K562 (cell line): ENCODE results near the gene CLDND2. TPM values are rescaled to one million over a fixed set of nuclear protein-coding genes. Genes with fewer than 3 reads are reported as not detected.

Experiments
- ATAC-seq: fragments of 200-7000 bp; cut with Tn5 transposase; 3 replicates; pipeline ENCODE4 v1.9.1; 2020; ENCODE audit warnings: moderate library complexity
- BruUV-seq: library from RNA; stranded (reverse); fragments of 400-500 nt; replicated peaks from 2 replicates; lab custom pipeline; 2021; lab: Mats Ljungman, UMichigan
- CTCF ChIA-PET: fragments of 300-600 bp; formaldehyde crosslinking; extraction: SDS; loops from one replicate; lab custom pipeline; 2021; ENCODE audit warnings: low intra/inter-chr PET ratio; lab: Yijun Ruan, JAX
- POLR2A ChIA-PET: fragments of 300-600, 350-650 bp; sonication (Branson Sonifier 250); formaldehyde crosslinking; extraction: SDS; loops from one replicate; lab custom pipeline; 2021; ENCODE audit warnings: antibody characterized with exemption, inconsistent platforms; lab: Yijun Ruan, JAX
- DNase-seq, 4 experiments: peaks; one replicate each; pipeline versions ENCODE4 v3.0.0 to v3.0.0-alpha.2; 2011 to 2018; ENCODE audit warnings: low spot score in 3 of 4, mixed read lengths in 3 of 4; ENCODE audit errors: extremely low read depth in 1 of 4
- FAIRE-seq: peaks from 2 replicates; lab custom pipeline; 2011; peaks lifted over from hg19 to GRCh38; lab: Jason Lieb, UNC
- H2AFZ ChIP-seq: 2 replicates; pipeline ENCODE4 v1.6.0; 2011; ENCODE audit warnings: low read depth, low read length, control low read depth, inconsistent platforms
- H3K27ac ChIP-seq: fragments of 200-600 bp; 3 replicates; pipeline ENCODE4 v1.8.0; 2011; ENCODE audit warnings: low read depth, mild to moderate bottlenecking, control low read depth, inconsistent platforms, low read length, moderate library complexity, mixed read lengths; ENCODE audit errors: extremely low read depth
- H3K27me3 ChIP-seq, 2 experiments: fragments of 300-600 bp in 1 of 2; 2 replicates in 1 of 2; 3 replicates in 1 of 2; pipeline versions ENCODE4 v1.6.0 to v1.8.0; 2011; ENCODE audit warnings: inconsistent platforms in 2 of 2, low read length in 2 of 2, mild to moderate bottlenecking in 1 of 2, mixed read lengths in 1 of 2, moderate library complexity in 1 of 2; ENCODE audit not compliant: control insufficient read depth in 2 of 2, insufficient read depth in 2 of 2
- H3K36me3 ChIP-seq: fragments of 300-600 bp; 3 replicates; pipeline ENCODE4 v1.8.0; 2011; ENCODE audit warnings: mild to moderate bottlenecking, low read length, inconsistent platforms; ENCODE audit not compliant: control insufficient read depth, insufficient read depth
- H3K4me1 ChIP-seq, 2 experiments: fragments of 200-600 bp in 1 of 2; replicated peaks in 1 of 2; 2 replicates in 1 of 2; 3 replicates in 1 of 2; pipeline versions ENCODE4 v1.5.1 to v1.8.0; 2011; ENCODE audit warnings: inconsistent platforms in 2 of 2, low read length in 2 of 2, mild to moderate bottlenecking in 1 of 2, mixed read lengths in 1 of 2, moderate library complexity in 1 of 2; ENCODE audit not compliant: control insufficient read depth in 2 of 2, insufficient read depth in 2 of 2
- H3K4me2 ChIP-seq: 2 replicates; pipeline ENCODE4 v1.6.1; 2011; ENCODE audit warnings: low read length, control low read depth, inconsistent platforms, mixed read lengths; ENCODE audit not compliant: insufficient read depth
- H3K4me3 ChIP-seq: fragments of 200-600 bp; sonication (generic), shearing (Covaris generic); 2 replicates; pipeline ENCODE4 v1.5.1; 2016; ENCODE audit warnings: control low read depth, inconsistent platforms
- H3K79me2 ChIP-seq: fragments of 200-600 bp; 3 replicates; pipeline ENCODE4 v1.8.0; 2011; ENCODE audit warnings: low read length, inconsistent platforms; ENCODE audit not compliant: control insufficient read depth, insufficient read depth
- H3K9ac ChIP-seq, 2 experiments: 2 replicates each; pipeline versions ENCODE4 v1.6.0 to v1.6.1; 2011; ENCODE audit warnings: low read depth in 2 of 2, low read length in 2 of 2, control low read depth in 1 of 2, inconsistent platforms in 1 of 2, mild to moderate bottlenecking in 1 of 2, mixed read lengths in 1 of 2; ENCODE audit not compliant: insufficient read depth in 1 of 2
- H3K9me1 ChIP-seq: one replicate; pipeline ENCODE4 v1.6.0; 2011; ENCODE audit warnings: inconsistent platforms, mild to moderate bottlenecking, low read length, moderate library complexity; ENCODE audit not compliant: control insufficient read depth, insufficient read depth
- H3K9me3 ChIP-seq: replicated peaks from 2 replicates; pipeline ENCODE4 v1.5.1; 2011; ENCODE audit warnings: low read depth, low read length, inconsistent platforms; ENCODE audit not compliant: control insufficient read depth, insufficient read depth
- H4K20me1 ChIP-seq: replicated peaks from 2 replicates; pipeline ENCODE4 v1.6.1; 2011; ENCODE audit warnings: low read length, inconsistent platforms, mixed read lengths; ENCODE audit not compliant: control insufficient read depth, insufficient read depth
- ARID2 ChIP-seq: fragments of 450-650 bp; IDR thresholded peaks from 2 replicates; pipeline ENCODE4 v1.6.1; 2017; ENCODE audit warnings: antibody characterized with exemption, mild to moderate bottlenecking
- BCOR ChIP-seq: fragments of 450-650 bp; IDR thresholded peaks from 2 replicates; pipeline ENCODE4 v1.6.1; 2016
- CCNT2 ChIP-seq: IDR thresholded peaks from 2 replicates; pipeline ENCODE4 v1.6.1; 2011; ENCODE audit warnings: borderline replicate concordance, low read depth, mild to moderate bottlenecking, moderate library complexity, mixed read lengths, low read length; ENCODE audit not compliant: insufficient read length; ENCODE audit errors: extremely low read depth
- CTBP1 ChIP-seq: fragments of 450-650 bp; IDR thresholded peaks from 2 replicates; pipeline ENCODE4 v1.6.1; 2016; ENCODE audit warnings: borderline replicate concordance
- DACH1 ChIP-seq: fragments of 450-650 bp; IDR thresholded peaks from 2 replicates; pipeline ENCODE4 v1.6.1; 2018; ENCODE audit not compliant: partially characterized antibody
- EP400 ChIP-seq: fragments of 450-650 bp; IDR thresholded peaks from 2 replicates; pipeline ENCODE4 v1.6.1; 2017; ENCODE audit warnings: antibody characterized with exemption, mild to moderate bottlenecking, moderate library complexity
- HCFC1 ChIP-seq: IDR thresholded peaks from 2 replicates; pipeline ENCODE4 v1.6.1; 2012; ENCODE audit warnings: low read depth, low read length, improper control_type of control experiment
- NFE2 ChIP-seq: IDR thresholded peaks from 2 replicates; pipeline ENCODE4 v1.6.1; 2014; ENCODE audit warnings: antibody characterized with exemption, low read depth
- POLR2A ChIP-seq: fragments of 450-650 bp; conservative IDR thresholded peaks from 2 replicates; pipeline ENCODE4 v1.6.1; 2016
- POLR2G ChIP-seq: fragments of 200-400 bp; formaldehyde crosslinking; IDR thresholded peaks from 2 replicates; pipeline ENCODE4 v1.6.1; 2017; ENCODE audit warnings: low read depth, mild to moderate bottlenecking, antibody characterized with exemption, low read length, moderate library complexity
- RBFOX2 ChIP-seq: fragments of 200-400 bp; formaldehyde crosslinking; IDR thresholded peaks from 2 replicates; pipeline ENCODE4 v1.6.1; 2017; ENCODE audit warnings: low read depth, mild to moderate bottlenecking, low read length, moderate library complexity
- RBM25 ChIP-seq: fragments of 200-400 bp; formaldehyde crosslinking; IDR thresholded peaks from 2 replicates; pipeline ENCODE4 v1.6.1; 2018; ENCODE audit warnings: low read length, low read depth, moderate library complexity; ENCODE audit not compliant: severe bottlenecking
- SREBF1 ChIP-seq: fragments of 150-350 bp; IDR thresholded peaks from 2 replicates; pipeline ENCODE4 v1.6.1; 2014; ENCODE audit warnings: antibody characterized with exemption, low read depth, low read length, borderline replicate concordance
- TARDBP ChIP-seq: fragments of 450-650 bp; IDR thresholded peaks from 2 replicates; pipeline ENCODE4 v1.6.1; 2016
- TFAM ChIP-seq: fragments of 250-450 bp; sonication (Bioruptor Pico); conservative IDR thresholded peaks from 2 replicates; pipeline ENCODE4 v1.5.0; 2021; ENCODE audit warnings: mild to moderate bottlenecking, moderate library complexity
- XRCC4 ChIP-seq: IDR thresholded peaks from one replicate; pipeline ENCODE4 v1.6.1; 2011; ENCODE audit not compliant: insufficient read depth, insufficient read length; ENCODE audit errors: extremely low read depth
- ZNF785 ChIP-seq: fragments of 250-450 bp; sonication (Bioruptor Pico); IDR thresholded peaks from 2 replicates; pipeline ENCODE4 v1.4.0; 2020; ENCODE audit warnings: mild to moderate bottlenecking
- WGBS: fragments of 100-300 bp; shearing (Covaris generic); methylation state at CpG from one replicate; pipeline ENCODE4 v1.1.6; 2016; ENCODE audit warnings: low coverage, mixed read lengths; ENCODE audit not compliant: insufficient coverage; ENCODE audit errors: missing lambda C conversion rate; 5-methylcytosine and 5-hydroxymethylcytosine counted together
- in situ Hi-C: fragments of 300-500 bp; cut with MboI; formaldehyde crosslinking; loops from 4 replicates; pipeline ENCODE4 v1.15.0; 2018; ENCODE audit warnings: inconsistent platforms, mixed read lengths
- intact Hi-C: fragments of 100-400 bp; cut with micrococcal nuclease; formaldehyde crosslinking; loops from 2 replicates; pipeline ENCODE4 v1.14.2; 2022
- polyA plus RNA-seq, 8 experiments: library from polyadenylated mRNA; depleted of rRNA in 4 of 8; stranded (reverse) in 5 of 8; unstranded in 3 of 8; fragments of >200 nt; fragmentation: Nextera tagmentation in 2 of 8; fragmentation: Illumina TruSeq in 1 of 8; extraction: Ambion mirVana in 2 of 8; extraction: Trizol in 1 of 8; gene quantifications; 2 replicates each; pipeline versions ENCODE4 v1.2.1 to v1.2.3, GENCODE V29; 2011 to 2014; ENCODE audit warnings: inconsistent platforms in 1 of 8, missing spikeins in 1 of 8
- total RNA-seq, 7 experiments: library from RNA; depleted of rRNA in 6 of 7; stranded (reverse); fragments of >200 nt in 6 of 7; fragmentation: Illumina TruSeq in 2 of 7; extraction: Trizol in 2 of 7; gene quantifications; 2 replicates each; pipeline versions ENCODE4 v1.2.1 to v1.2.3, GENCODE V29; 2011 to 2021; ENCODE audit warnings: low replicate concordance in 1 of 7

The CLDND2 gene
- total and polyA plus RNA-seq, 9 of the 15 experiments (the other 6 are each of a cell fraction or from before 2014, with no cell fraction given) = 0.45 to 4.0 (median 1.2) TPM; not detected in 3

DNA sequence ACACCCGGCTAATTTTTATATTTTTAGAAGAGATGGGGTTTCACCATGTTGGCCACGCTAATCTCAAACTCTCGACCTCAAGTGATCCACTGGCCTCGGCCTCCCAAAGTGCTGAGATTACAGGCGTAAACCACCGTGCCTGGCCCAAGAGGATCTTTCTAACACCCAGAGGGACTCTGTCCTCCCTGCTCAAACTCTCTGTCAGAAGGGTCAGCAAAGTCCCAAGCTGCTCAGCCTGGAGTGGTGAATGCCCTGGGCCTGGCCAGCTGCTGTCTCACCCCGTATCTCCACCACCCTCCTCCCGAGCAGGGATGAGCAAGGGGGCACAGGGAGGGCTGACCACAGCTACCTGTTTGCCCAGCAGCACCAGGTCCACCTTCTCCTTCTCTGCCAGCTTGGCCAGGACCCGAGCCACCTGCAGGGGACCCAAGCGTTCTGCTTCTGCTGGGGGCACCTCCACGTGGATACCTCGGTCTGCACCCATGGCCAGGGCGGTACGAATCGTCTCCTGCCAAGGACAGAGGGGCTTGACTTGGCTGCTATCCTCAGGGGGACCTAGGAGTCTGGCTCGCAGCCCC is 15.9 kb downstream of the CLDND2 start:
- intact Hi-C loops = loop anchor here (5.0 kb wide), 1 partner anchor 39 kb away; the partner anchor contains the start of gene C19orf84
- no peaks in the 10 kb centered on the region for H3K9me3 ChIP-seq
- peaks cover 13% of the 10 kb centered on the region for H3K79me2 ChIP-seq
- DNase-seq (no peak), ATAC-seq (no peak), FAIRE-seq (no peak)
- no peak overlapping the region for H3K4me2 ChIP-seq
- 0 out of 2 replicates have a peak, but pooled peaks cover 4% of the 10 kb centered on the region for H4K20me1 ChIP-seq
- H3K27ac ChIP-seq = 0 out of 3 replicates have a peak overlapping the region, but pooled peaks have one; percentile 91
- H3K4me1 ChIP-seq = peaks cover 29 to 36% of the 10 kb centered on the region in 2 experiments
- TF ChIP-seq EP400 (no peak), XRCC4 (no peak)
- H3K27me3 ChIP-seq = no peaks in the 10 kb centered on the region
- peaks cover 5% of the 10 kb centered on the region for H3K9me1 ChIP-seq
- peaks cover 47% of the 10 kb centered on the region for H3K36me3 ChIP-seq
- 82% methylated on average over 14 of the region's 16 CpGs for WGBS
- no peak overlapping the region for H3K4me3 ChIP-seq
- ChIA-PET POLR2A (interaction anchor here (0.9 kb wide), 1 partner anchor 9 kb away, joined by 5 read pairs; no protein-coding TSS in a partner anchor), CTCF (no interaction called here)
- in situ Hi-C loops = no loop called here
- no peak overlapping the region for H2AFZ ChIP-seq
- peak overlapping the region in 1 of 2 experiments; percentile 47; a peak in 1 of 4 replicates for H3K9ac ChIP-seq
- BruUV-seq = no TSS peak

DNA sequence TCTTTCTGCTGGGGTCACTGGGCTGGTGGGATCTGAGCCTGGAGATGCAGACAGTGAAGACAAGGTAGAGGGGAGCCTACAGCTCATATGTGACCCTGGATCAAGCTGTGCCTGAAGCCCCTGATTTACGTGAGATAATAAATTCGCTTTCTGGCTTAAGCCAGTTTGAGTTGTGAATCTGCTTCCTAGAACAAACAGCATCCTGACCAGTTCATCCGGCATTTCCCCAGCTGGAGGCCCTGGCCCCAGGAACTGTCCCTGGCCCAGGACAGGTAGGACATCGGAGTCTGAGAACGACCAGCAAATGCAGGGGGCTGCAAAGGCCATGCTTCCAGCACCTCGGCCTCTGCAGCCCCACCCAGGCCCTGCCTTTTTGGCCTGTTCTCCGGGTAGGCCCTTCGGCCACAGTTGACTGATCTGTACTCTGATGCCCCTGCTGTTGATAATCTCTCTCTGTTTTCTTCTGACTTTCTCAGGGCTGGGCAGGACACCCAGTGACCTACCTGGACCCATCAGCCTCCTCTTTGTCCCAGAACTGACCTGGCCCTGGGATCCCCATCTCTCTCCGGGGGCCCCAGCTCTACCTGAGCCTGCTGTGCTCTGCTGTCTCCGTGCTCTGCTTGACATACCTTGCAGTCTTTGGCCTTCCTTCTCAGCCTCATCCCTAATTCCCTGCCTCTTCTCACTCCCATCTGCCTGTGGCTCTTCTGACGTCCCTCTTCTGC is 17.4 kb downstream of the CLDND2 start:
- ChIA-PET POLR2A (interaction anchor here (0.6 to 2.8 kb wide), 8 partner anchors 8 to 272 kb away, joined by 3 to 22 read pairs (median 6); partner anchors contain the start of genes C19orf84 and VSIG10L), CTCF (no interaction called here)
- Histone ChIP-seq H3K9me3 (no peaks in the 10 kb centered on the region), H3K4me2 (peak overlapping the region; percentile 59; the same call in 1 of the 2 replicates), H3K4me3 (no peak overlapping the region), H3K27ac (peak overlapping the region; percentile 91), H2AFZ (no peak overlapping the region), H3K27me3 (no peaks in the 10 kb centered on the region), H3K9me1 (peaks cover 5% of the 10 kb centered on the region), H3K79me2 (peaks cover 13% of the 10 kb centered on the region), H4K20me1 (0 out of 2 replicates have a peak, but pooled peaks cover 4% of the 10 kb centered on the region), H3K4me1 (peaks cover 29 to 36% of the 10 kb centered on the region in 2 experiments), H3K9ac (peak overlapping the region; percentile 59 to 81; a peak in 3 of 4 replicates), H3K36me3 (peaks cover 61% of the 10 kb centered on the region)
- DNase-seq = no peak
- FAIRE-seq = peak; percentile 62
- intact Hi-C loops (loop anchor here (5.0 kb wide), 1 partner anchor 41 kb away; the partner anchor contains the start of gene C19orf84), in situ Hi-C loops (no loop called here)
- ATAC-seq = no peak
- BruUV-seq = no TSS peak
- 76% methylated on average over 11 of the region's 11 CpGs for WGBS
- 0 out of 2 replicates have a peak, but pooled peaks have one; percentile 16 for TF ChIP-seq POLR2G
- TF ChIP-seq RBM25 = peak; percentile 33
- TF ChIP-seq CCNT2 = no peak
- TF ChIP-seq NFE2 = no peak
- TF ChIP-seq RBFOX2 = 0 out of 2 replicates have a peak, but pooled peaks have one; percentile 22
- TF ChIP-seq HCFC1 = 0 out of 2 replicates have a peak, but pooled peaks have one; percentile 3
- TF ChIP-seq DACH1 = no peak
- no peak for TF ChIP-seq CTBP1
- no peak for TF ChIP-seq SREBF1
- no peak for TF ChIP-seq POLR2A
- TF ChIP-seq ZNF785 = no peak
- TF ChIP-seq BCOR = peak; percentile 27; the same call in 1 of the 2 replicates
- no peak for TF ChIP-seq TFAM (CRISPR knock-in tag)
- TF ChIP-seq TARDBP = no peak
- TF ChIP-seq ARID2 = no peak
